LNCaP clone FGC (cell line): ENCODE data around the gene EWSR1.

Experiments
- DNase-seq: peaks from one replicate; pipeline ENCODE4 v3.0.0-alpha.2; 2011; ENCODE audit warnings: low read depth
- H3K4me3 ChIP-seq: 2 replicates; pipeline ENCODE4 v1.5.1; 2011; ENCODE audit warnings: mild to moderate bottlenecking, low read depth, low read length, control low read depth
- TF ChIP-seq, protein P1 (sequence below): IDR thresholded peaks from 2 replicates; pipeline ENCODE4 v1.5.1; 2012; ENCODE audit warnings: mild to moderate bottlenecking; ENCODE audit not compliant: control insufficient read depth, insufficient read depth; ENCODE audit errors: extremely low read depth

EWSR1 gene

DNA sequence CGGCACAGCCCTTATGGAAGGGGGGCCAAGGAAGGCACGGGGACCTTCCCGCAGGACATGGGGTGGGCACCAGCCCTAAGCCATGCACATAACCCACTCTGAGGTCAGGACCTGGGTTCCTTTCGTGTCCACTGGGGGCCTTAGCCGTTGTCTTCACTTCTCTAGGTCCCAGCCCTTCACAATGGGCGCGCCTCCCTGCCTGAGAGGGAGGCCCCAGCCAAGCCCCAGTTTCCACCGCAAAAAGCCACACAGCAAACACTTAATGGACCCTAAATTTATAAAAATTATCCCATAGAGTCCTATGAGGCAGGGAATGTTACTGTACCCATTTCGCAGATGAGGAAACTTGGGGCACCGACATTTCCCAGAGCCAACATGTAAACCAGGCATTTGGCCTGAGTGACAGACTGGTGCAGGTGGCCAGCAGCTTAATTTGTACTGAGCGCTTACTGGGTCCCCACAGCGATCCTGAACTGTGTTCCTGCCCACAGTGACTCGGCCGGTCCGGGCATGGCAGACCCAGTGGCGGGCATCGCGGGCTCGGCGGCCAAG, 39.6 kb downstream of the EWSR1 start:
- TF ChIP-seq, protein P1, sequence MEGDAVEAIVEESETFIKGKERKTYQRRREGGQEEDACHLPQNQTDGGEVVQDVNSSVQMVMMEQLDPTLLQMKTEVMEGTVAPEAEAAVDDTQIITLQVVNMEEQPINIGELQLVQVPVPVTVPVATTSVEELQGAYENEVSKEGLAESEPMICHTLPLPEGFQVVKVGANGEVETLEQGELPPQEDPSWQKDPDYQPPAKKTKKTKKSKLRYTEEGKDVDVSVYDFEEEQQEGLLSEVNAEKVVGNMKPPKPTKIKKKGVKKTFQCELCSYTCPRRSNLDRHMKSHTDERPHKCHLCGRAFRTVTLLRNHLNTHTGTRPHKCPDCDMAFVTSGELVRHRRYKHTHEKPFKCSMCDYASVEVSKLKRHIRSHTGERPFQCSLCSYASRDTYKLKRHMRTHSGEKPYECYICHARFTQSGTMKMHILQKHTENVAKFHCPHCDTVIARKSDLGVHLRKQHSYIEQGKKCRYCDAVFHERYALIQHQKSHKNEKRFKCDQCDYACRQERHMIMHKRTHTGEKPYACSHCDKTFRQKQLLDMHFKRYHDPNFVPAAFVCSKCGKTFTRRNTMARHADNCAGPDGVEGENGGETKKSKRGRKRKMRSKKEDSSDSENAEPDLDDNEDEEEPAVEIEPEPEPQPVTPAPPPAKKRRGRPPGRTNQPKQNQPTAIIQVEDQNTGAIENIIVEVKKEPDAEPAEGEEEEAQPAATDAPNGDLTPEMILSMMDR, result no peak
- H3K4me3 ChIP-seq, result peak overlapping the region; percentile 73
- DNase-seq, result no peak

DNA sequence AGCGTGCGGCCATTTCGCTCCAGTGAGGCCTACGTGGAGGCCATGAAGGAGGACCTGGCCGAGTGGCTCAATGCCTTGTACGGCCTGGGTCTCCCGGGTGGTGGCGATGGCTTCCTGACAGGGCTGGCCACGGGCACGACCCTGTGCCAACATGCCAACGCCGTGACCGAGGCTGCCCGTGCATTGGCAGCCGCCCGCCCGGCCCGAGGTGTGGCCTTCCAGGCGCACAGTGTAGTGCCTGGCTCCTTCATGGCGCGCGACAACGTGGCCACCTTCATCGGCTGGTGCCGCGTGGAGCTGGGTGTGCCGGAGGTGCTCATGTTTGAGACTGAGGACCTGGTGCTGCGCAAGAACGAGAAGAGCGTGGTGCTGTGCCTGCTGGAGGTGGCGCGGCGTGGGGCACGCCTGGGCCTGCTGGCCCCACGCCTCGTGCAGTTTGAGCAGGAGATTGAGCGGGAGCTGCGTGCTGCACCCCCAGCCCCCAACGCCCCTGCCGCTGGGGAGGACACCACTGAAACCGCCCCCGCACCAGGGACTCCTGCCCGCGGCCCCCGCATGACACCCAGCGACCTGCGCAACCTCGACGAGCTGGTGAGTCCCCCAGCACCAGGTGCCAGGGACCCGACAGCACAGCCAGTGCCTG, 40.2 kb downstream of the EWSR1 start:
- no peak for DNase-seq
- TF ChIP-seq, protein P1, result no peak
- H3K4me3 ChIP-seq, result peak overlapping the region; percentile 73; the same call in 1 of the 2 replicates

DNA sequence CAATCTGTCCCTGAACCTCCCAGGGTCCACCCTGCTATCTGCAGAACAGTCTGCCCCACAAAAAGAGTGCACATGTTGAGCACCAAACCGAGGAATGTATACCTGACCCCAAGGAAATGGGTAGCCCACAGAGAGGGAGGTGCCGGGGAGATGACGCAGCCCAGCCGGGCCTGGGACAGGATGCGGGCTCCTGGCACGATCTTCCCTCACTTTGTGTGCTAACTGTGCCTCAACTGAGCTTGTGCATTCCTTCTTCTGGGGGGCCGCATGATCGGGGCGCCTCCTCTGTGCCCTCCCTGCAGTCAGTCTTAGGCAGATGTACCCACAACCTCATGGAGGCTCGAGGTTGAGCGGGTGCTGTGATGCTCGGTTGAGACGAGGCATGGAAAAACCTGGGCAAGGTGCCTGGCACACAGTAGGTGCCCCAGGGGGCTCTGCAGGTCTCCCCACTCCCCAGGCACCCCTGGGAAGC, 40.8 kb downstream of the EWSR1 start:
- TF ChIP-seq, protein P1, result no peak
- no peak overlapping the region for H3K4me3 ChIP-seq
- DNase-seq, result no peak

DNA sequence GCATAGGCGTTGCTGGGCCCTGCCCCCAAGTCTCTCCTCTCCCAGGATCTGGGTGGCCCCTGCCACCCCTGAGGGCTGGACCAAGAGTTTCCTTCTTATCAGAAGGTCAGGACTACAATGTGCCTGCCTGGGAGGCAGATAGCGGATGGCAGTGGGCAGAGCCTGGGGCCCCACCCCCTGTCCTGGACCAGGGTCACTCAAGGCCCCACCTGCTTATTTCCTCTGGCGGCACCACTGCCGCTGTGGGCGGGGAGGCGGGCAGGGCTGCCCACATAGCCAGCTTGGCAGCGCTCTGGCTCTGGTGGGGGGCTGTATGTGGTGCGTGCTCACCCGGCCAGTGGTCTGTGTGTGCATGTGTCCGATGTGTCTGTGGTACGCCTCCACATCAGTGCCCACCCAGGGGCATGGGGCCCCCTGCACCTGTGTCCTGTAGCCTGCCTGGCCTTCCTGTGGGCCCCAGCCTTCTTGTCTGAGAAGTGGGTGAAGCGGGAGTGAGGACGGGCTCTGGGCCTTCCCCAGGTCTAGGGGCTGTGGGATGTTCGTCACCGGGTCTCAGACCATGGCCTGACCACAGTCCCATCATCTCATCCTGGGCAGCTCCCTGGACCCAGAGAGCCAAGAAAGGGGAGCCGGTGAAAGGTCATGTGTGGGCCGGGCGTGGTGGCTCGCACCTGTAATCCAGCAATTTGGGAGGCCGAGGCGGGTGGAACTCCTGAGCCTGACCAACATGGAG, 41.4 kb downstream of the EWSR1 start:
- TF ChIP-seq, protein P1, result no peak
- H3K4me3 ChIP-seq, result no peak overlapping the region
- DNase-seq, result no peak

DNA sequence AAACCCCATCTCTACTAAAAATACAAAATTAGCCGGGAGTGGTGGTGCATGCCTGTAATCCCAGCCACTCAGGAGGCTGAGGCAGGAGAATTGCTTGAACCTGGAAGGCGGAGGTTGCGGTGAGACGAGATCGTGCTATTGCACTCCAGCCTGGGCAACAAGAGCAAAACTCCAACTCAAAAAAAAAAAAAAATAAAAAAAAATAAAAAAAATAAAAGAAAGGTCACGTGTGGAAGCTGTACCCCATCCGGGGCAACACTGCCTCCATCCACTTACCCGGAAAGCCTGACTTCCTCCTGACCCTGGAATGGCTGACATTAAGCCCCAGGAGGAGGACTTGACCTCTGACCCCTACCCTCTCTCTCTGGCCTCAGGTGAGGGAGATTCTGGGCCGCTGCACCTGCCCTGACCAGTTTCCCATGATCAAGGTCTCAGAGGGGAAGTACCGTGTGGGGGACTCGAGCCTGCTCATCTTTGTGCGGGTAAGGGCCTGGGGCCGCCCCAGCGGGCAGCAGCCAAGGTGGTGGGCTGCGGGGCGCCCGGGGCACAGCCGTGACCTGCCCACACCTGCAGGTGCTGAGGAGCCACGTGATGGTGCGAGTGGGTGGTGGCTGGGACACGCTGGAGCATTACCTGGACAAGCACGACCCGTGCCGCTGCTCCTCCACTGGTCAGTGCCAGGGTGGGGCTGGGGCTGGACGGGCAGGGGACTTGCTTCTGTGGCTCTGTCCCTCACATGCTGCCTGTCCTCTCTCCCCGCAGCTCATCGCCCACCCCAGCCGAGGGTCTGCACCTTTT, 42.2 kb downstream of the EWSR1 start:
- DNase-seq, result no peak
- TF ChIP-seq, protein P1, result no peak
- no peak overlapping the region for H3K4me3 ChIP-seq

DNA sequence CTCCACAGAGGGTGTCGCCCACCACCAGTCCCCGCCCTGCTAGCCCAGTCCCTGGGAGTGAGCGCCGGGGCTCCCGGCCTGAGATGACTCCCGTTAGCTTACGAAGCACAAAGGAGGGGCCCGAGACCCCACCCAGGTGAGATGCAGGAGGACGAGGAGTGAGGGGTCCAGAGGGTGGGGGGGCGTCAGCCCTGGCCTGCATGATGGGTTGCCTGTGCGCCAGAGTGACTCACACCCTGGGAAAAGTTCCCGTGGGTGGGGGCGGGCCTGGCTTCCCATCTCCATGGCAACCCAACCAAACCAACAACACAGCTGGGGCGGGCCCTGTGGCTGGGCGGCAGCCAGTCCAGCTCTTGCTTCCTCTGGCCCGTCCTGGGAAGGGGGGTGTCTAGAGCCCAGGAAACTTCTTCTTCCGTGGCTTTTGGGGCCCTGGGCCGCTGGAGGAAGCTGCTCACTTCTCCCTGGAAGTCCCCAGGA, 42.8 kb downstream of the EWSR1 start:
- TF ChIP-seq, protein P1, result no peak
- no peak overlapping the region for H3K4me3 ChIP-seq
- DNase-seq, result peak; percentile 36
